Mesendoderm (in vitro differentiated cells): ENCODE results near the gene NARS2.
"Not testable (repeated sequence)": the region's sequence is repeated elsewhere in the genome, so short reads cannot be mapped to it uniquely, and the experiment has no call there.

Experiments
- DNase-seq: peaks from one replicate; pipeline ENCODE4 v3.0.0; 2013
- H2AK5ac ChIP-seq: 2 replicates; pipeline ENCODE4 v1.6.1; 2013; ENCODE audit warnings: low read length, inconsistent platforms
- H2BK120ac ChIP-seq: 2 replicates; pipeline ENCODE4 v1.6.1; 2013; ENCODE audit warnings: low read depth, mild to moderate bottlenecking, low read length, moderate library complexity, mixed read lengths
- H2BK15ac ChIP-seq: replicated peaks from 2 replicates; pipeline ENCODE4 v1.6.1; 2013; ENCODE audit warnings: low read depth, mild to moderate bottlenecking, moderate library complexity
- H2BK5ac ChIP-seq: 2 replicates; pipeline ENCODE4 v1.6.1; 2013; ENCODE audit warnings: low read length, inconsistent platforms
- H3K18ac ChIP-seq: 2 replicates; pipeline ENCODE4 v1.6.1; 2013; ENCODE audit warnings: mild to moderate bottlenecking, low read length, mixed read lengths
- H3K23ac ChIP-seq: one replicate; pipeline ENCODE4 v1.6.1; 2013; ENCODE audit warnings: low read length
- H3K27ac ChIP-seq: 2 replicates; pipeline ENCODE4 v1.5.1; 2013; ENCODE audit warnings: low read depth, mild to moderate bottlenecking, inconsistent platforms, low read length, moderate library complexity
- H3K27me3 ChIP-seq: 2 replicates; pipeline ENCODE4 v1.6.1; 2013; ENCODE audit warnings: low read length, control low read depth, mild to moderate bottlenecking, inconsistent platforms; ENCODE audit not compliant: insufficient read depth, poor library complexity
- H3K36me3 ChIP-seq: 2 replicates; pipeline ENCODE4 v1.6.1; 2013; ENCODE audit warnings: low read length, inconsistent platforms; ENCODE audit not compliant: control insufficient read depth, insufficient read depth
- H3K4ac ChIP-seq: one replicate; pipeline ENCODE4 v1.6.1; 2013; ENCODE audit warnings: low read depth, mild to moderate bottlenecking, low read length, moderate library complexity
- H3K4me1 ChIP-seq: 2 replicates; pipeline ENCODE4 v1.6.1; 2013; ENCODE audit warnings: low read depth, low read length, inconsistent platforms; ENCODE audit not compliant: control insufficient read depth
- H3K4me2 ChIP-seq: 2 replicates; pipeline ENCODE4 v1.6.1; 2013; ENCODE audit warnings: low read length
- H3K4me3 ChIP-seq: 2 replicates; pipeline ENCODE4 v1.5.1; 2013; ENCODE audit warnings: mild to moderate bottlenecking, low read length
- H3K56ac ChIP-seq: one replicate; pipeline ENCODE4 v1.6.1; 2013; ENCODE audit warnings: low read length
- H3K79me1 ChIP-seq: 2 replicates; pipeline ENCODE4 v1.6.1; 2013; ENCODE audit warnings: low read length, inconsistent platforms
- H3K79me2 ChIP-seq: 2 replicates; pipeline ENCODE4 v1.6.1; 2013; ENCODE audit warnings: mild to moderate bottlenecking, low read length; ENCODE audit not compliant: control insufficient read depth, insufficient read depth
- H3K9ac ChIP-seq: 2 replicates; pipeline ENCODE4 v1.6.1; 2013; ENCODE audit warnings: low read length, inconsistent platforms
- H4K5ac ChIP-seq: one replicate; pipeline ENCODE4 v1.6.1; 2013; ENCODE audit warnings: low read length
- H4K8ac ChIP-seq: one replicate; pipeline ENCODE4 v1.6.1; 2013; ENCODE audit warnings: low read depth, mild to moderate bottlenecking, control low read depth, low read length, moderate library complexity
- WGBS: extraction: QIAGEN DNeasy Blood & Tissue Kit; methylation state at CpG from one replicate; pipeline ENCODE4 v1.1.7; 2013; ENCODE audit warnings: low lambda C conversion rate, missing lambda C conversion rate; ENCODE audit not compliant: insufficient coverage; ENCODE audit errors: extremely low coverage; 5-methylcytosine and 5-hydroxymethylcytosine counted together

The NARS2 gene

GRCh38 chr11:78513085-78513484 is 61.6 kb downstream of the NARS2 start:
- not testable (repeated sequence) for H3K9ac ChIP-seq, H3K18ac ChIP-seq, H3K4me1 ChIP-seq, H3K56ac ChIP-seq, DNase-seq, H3K79me2 ChIP-seq, H3K4ac ChIP-seq, H3K27me3 ChIP-seq, H2BK120ac ChIP-seq, H2AK5ac ChIP-seq, H2BK5ac ChIP-seq, H3K23ac ChIP-seq, H3K4me2 ChIP-seq, H4K8ac ChIP-seq, H2BK15ac ChIP-seq, H3K79me1 ChIP-seq, H3K36me3 ChIP-seq, H4K5ac ChIP-seq, H3K27ac ChIP-seq, H3K4me3 ChIP-seq
- no CpG with 5 or more reads among the region's 5 CpGs for WGBS

- H3K23ac ChIP-seq, result no peak overlapping the region
- WGBS, result no CpG with 5 or more reads among the region's 4 CpGs
Measured at GRCh38 chr11:78510597-78510996, 64.1 kb downstream of the NARS2 start.

GRCh38 chr11:78510025-78510596 is 64.6 kb downstream of the NARS2 start:
- H3K27ac ChIP-seq, result no peak overlapping the region
- no peak overlapping the region for H3K23ac ChIP-seq
- H3K36me3 ChIP-seq, result no peaks in the 10 kb centered on the region
- no peak overlapping the region for H2BK15ac ChIP-seq
- no peak overlapping the region for H3K4me2 ChIP-seq
- H3K18ac ChIP-seq, result no peak overlapping the region
- no peak overlapping the region for H4K5ac ChIP-seq
- H3K79me2 ChIP-seq, result no peaks in the 10 kb centered on the region
- no peak overlapping the region for H2AK5ac ChIP-seq
- no peak overlapping the region for H2BK120ac ChIP-seq
- no peak overlapping the region for H2BK5ac ChIP-seq
- no peaks in the 10 kb centered on the region for H3K27me3 ChIP-seq
- no peak overlapping the region for H3K4me3 ChIP-seq
- no peak overlapping the region for H3K56ac ChIP-seq
- H3K4me1 ChIP-seq, result peaks cover 2% of the 10 kb centered on the region
- H3K4ac ChIP-seq, result no peak overlapping the region
- H4K8ac ChIP-seq, result no peak overlapping the region
- no peak overlapping the region for H3K9ac ChIP-seq
- peaks cover 1% of the 10 kb centered on the region for H3K79me1 ChIP-seq
- DNase-seq, result no peak
- no CpG with 5 or more reads among the region's 1 CpG for WGBS

More at GRCh38 chr11:78510597-78510996, 64.1 kb downstream of the NARS2 start:
- no peaks in the 10 kb centered on the region for H3K36me3 ChIP-seq
- no peaks in the 10 kb centered on the region for H3K27me3 ChIP-seq
- H3K18ac ChIP-seq, result no peak overlapping the region
- no peak for DNase-seq
- H3K27ac ChIP-seq, result no peak overlapping the region
- H4K8ac ChIP-seq, result no peak overlapping the region
- no peak overlapping the region for H3K56ac ChIP-seq
- no peak overlapping the region for H2BK15ac ChIP-seq
- no peak overlapping the region for H2AK5ac ChIP-seq
- no peak overlapping the region for H3K4me2 ChIP-seq
- no peak overlapping the region for H3K4me3 ChIP-seq
- H4K5ac ChIP-seq, result no peak overlapping the region
- H3K79me1 ChIP-seq, result peaks cover 1% of the 10 kb centered on the region
- no peaks in the 10 kb centered on the region for H3K79me2 ChIP-seq
- H2BK120ac ChIP-seq, result no peak overlapping the region
- no peak overlapping the region for H3K4ac ChIP-seq
- peaks cover 2% of the 10 kb centered on the region for H3K4me1 ChIP-seq
- no peak overlapping the region for H3K9ac ChIP-seq
- no peak overlapping the region for H2BK5ac ChIP-seq

DNA sequence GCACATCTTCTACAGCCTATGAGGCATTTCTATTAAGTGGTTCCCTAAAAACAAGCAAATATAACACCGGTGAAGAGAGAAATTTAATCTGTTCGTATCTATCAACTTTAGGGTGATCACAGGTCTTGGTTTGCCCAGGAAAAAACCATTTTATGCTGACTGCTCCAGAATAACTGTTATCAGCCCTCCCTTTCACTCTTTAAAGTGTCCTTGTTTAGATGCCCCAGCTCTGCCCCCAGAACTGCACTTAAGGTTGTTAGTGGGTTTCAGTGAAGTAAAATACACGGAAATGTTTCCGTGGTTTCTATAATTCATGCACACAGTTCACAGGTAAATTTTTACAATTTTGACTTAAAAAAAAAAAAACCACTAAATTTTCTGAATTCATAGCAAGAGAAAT is 70.0 kb downstream of the NARS2 start:
- Histone ChIP-seq H3K23ac (no peak overlapping the region), H3K79me1 (no peaks in the 10 kb centered on the region), H3K18ac (no peak overlapping the region), H4K5ac (no peak overlapping the region), H3K4me3 (no peak overlapping the region), H3K79me2 (no peaks in the 10 kb centered on the region), H3K4me1 (peaks cover 2% of the 10 kb centered on the region), H2AK5ac (no peak overlapping the region), H3K27ac (no peak overlapping the region), H2BK5ac (no peak overlapping the region), H2BK15ac (no peak overlapping the region), H3K4ac (no peak overlapping the region), H3K36me3 (no peaks in the 10 kb centered on the region), H4K8ac (no peak overlapping the region), H3K9ac (no peak overlapping the region), H3K27me3 (no peaks in the 10 kb centered on the region), H2BK120ac (no peak overlapping the region), H3K56ac (no peak overlapping the region), H3K4me2 (no peak overlapping the region)
- DNase-seq, result no peak
- no CpG with 5 or more reads among the region's 4 CpGs for WGBS

- Histone ChIP-seq H2AK5ac (no peak overlapping the region), H3K36me3 (no peaks in the 10 kb centered on the region), H3K4me2 (no peak overlapping the region), H4K5ac (no peak overlapping the region), H3K56ac (no peak overlapping the region), H3K4me3 (no peak overlapping the region), H4K8ac (no peak overlapping the region), H2BK120ac (no peak overlapping the region), H3K27me3 (no peaks in the 10 kb centered on the region), H3K27ac (no peak overlapping the region), H3K4me1 (peaks cover 2% of the 10 kb centered on the region), H3K9ac (no peak overlapping the region), H3K23ac (no peak overlapping the region), H3K4ac (no peak overlapping the region), H3K79me2 (no peaks in the 10 kb centered on the region), H3K18ac (no peak overlapping the region), H3K79me1 (no peaks in the 10 kb centered on the region), H2BK5ac (no peak overlapping the region), H2BK15ac (no peak overlapping the region)
- no CpG with 5 or more reads among the region's 2 CpGs for WGBS
- no peak for DNase-seq
Measured at GRCh38 chr11:78504181-78504580, 70.5 kb downstream of the NARS2 start.

GRCh38 chr11:78499971-78500370 is 74.7 kb downstream of the NARS2 start:
- H3K36me3 ChIP-seq, result no peaks in the 10 kb centered on the region
- H3K27ac ChIP-seq, result no peak overlapping the region
- no peak overlapping the region for H3K4ac ChIP-seq
- no peak overlapping the region for H2AK5ac ChIP-seq
- no peaks in the 10 kb centered on the region for H3K4me1 ChIP-seq
- H2BK5ac ChIP-seq, result no peak overlapping the region
- DNase-seq, result no peak
- H3K27me3 ChIP-seq, result no peaks in the 10 kb centered on the region
- H3K56ac ChIP-seq, result no peak overlapping the region
- no peaks in the 10 kb centered on the region for H3K79me2 ChIP-seq
- no peak overlapping the region for H3K18ac ChIP-seq
- no peak overlapping the region for H3K23ac ChIP-seq
- H3K4me3 ChIP-seq, result no peak overlapping the region
- no peaks in the 10 kb centered on the region for H3K79me1 ChIP-seq
- no peak overlapping the region for H2BK15ac ChIP-seq
- H4K5ac ChIP-seq, result no peak overlapping the region
- no peak overlapping the region for H4K8ac ChIP-seq
- no peak overlapping the region for H2BK120ac ChIP-seq
- no peak overlapping the region for H3K4me2 ChIP-seq
- no peak overlapping the region for H3K9ac ChIP-seq
